Upper lobe of right lung (tissue), 1 donor: ENCODE data around the gene ZNF292. TPM values are rescaled to one million over a fixed set of nuclear protein-coding genes. Genes with fewer than 3 reads are reported as not detected.

ENCODE experiments used
- ATAC-seq: fragments of 200-7000 bp; cut with Tn5 transposase; one replicate; pipeline ENCODE4 v1.9.1; 2020; ENCODE audit warnings: mild to moderate bottlenecking, moderate library complexity
- DNase-seq: peaks from one replicate; pipeline ENCODE4 v3.0.0-alpha.2; 2020
- H3K27ac ChIP-seq: fragments of 200-600 bp; one replicate; pipeline ENCODE4 v1.8.0; 2022
- H3K27me3 ChIP-seq: fragments of 200-600 bp; one replicate; pipeline ENCODE4 v1.8.0; 2022; ENCODE audit warnings: mild to moderate bottlenecking
- H3K36me3 ChIP-seq: fragments of 200-600 bp; one replicate; pipeline ENCODE4 v1.8.0; 2022
- H3K4me1 ChIP-seq: fragments of 200-600 bp; one replicate; pipeline ENCODE4 v1.8.0; 2022
- H3K4me3 ChIP-seq: fragments of 200-600 bp; one replicate; pipeline ENCODE4 v1.8.0; 2022; ENCODE audit warnings: mild to moderate bottlenecking
- H3K9me3 ChIP-seq: fragments of 200-600 bp; one replicate; pipeline ENCODE4 v1.8.0; 2022
- intact Hi-C: fragments of 100-400 bp; cut with DNase I; formaldehyde crosslinking; loops from one replicate; pipeline ENCODE4 v1.11.0; 2022
- total RNA-seq: library from RNA; stranded (reverse); fragmentation: NEBNext Ultra II Directional; extraction: Animal tissue kit (Norgen Biotek cat#: 25700); gene quantifications from one replicate; pipeline ENCODE4 v1.2.1, GENCODE V29; 2021
- TF ChIP-seq, protein P1 (sequence below): fragments of 200-600 bp; IDR thresholded peaks from one replicate; pipeline ENCODE4 v1.8.0; 2022; ENCODE audit warnings: antibody characterized with exemption
- donor health status: DM: no; HTN: yes; CAD: no; lungs with severe emphysema.

The ZNF292 gene
- total RNA-seq, 1 donor from 2014 or later = 34.0 TPM

DNA sequence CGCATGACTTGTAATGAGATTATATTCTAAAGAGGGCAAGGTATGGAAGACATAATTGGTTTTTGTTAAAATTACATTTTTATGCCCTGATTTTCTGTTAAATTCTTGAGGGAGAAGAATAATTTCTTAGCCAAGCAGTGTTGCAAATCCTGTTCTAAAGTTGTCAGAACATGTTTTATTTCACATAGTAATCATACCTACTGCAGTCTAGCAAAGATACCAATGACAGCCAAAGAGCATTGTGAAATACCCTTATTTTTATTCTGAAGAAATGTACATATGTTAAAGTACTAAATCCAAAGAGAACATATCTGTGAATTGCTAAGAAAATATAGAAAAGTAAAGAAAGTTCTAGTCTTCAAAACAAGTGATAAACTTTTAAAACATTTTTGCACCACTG, 127.4 kb downstream of the ZNF292 start:
- no peaks in the 10 kb centered on the region for H3K36me3 ChIP-seq
- no peak overlapping the region for H3K4me3 ChIP-seq
- peaks cover 7% of the 10 kb centered on the region for H3K27me3 ChIP-seq
- TF ChIP-seq, protein P1, sequence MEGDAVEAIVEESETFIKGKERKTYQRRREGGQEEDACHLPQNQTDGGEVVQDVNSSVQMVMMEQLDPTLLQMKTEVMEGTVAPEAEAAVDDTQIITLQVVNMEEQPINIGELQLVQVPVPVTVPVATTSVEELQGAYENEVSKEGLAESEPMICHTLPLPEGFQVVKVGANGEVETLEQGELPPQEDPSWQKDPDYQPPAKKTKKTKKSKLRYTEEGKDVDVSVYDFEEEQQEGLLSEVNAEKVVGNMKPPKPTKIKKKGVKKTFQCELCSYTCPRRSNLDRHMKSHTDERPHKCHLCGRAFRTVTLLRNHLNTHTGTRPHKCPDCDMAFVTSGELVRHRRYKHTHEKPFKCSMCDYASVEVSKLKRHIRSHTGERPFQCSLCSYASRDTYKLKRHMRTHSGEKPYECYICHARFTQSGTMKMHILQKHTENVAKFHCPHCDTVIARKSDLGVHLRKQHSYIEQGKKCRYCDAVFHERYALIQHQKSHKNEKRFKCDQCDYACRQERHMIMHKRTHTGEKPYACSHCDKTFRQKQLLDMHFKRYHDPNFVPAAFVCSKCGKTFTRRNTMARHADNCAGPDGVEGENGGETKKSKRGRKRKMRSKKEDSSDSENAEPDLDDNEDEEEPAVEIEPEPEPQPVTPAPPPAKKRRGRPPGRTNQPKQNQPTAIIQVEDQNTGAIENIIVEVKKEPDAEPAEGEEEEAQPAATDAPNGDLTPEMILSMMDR = no peak
- H3K4me1 ChIP-seq = no peaks in the 10 kb centered on the region
- ATAC-seq (no peak), DNase-seq (no peak)
- H3K27ac ChIP-seq = no peak overlapping the region
- intact Hi-C loops = no loop called here
- H3K9me3 ChIP-seq = no peaks in the 10 kb centered on the region

DNA sequence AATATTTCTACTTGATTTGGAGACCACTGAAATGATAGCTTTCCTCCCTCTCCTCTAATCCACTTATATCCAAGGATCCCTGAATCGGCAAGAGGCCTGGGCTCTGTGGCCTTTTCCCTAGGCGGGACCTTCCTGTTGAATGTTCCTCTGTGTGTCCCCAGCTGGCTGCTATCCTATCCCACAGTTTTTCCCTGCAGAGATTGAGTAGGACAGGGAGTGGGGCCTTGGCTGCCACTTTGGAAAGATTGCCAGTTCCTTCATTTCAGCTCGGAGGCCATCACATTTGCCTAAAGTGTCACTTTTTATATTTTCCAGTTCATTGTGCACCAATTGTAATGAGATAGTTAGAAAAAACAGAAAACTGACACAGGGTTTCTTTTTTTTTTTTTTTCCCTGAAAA, 128.1 kb downstream of the ZNF292 start:
- no peaks in the 10 kb centered on the region for H3K9me3 ChIP-seq
- H3K4me3 ChIP-seq = no peak overlapping the region
- TF ChIP-seq, protein P1 = no peak
- no peak for DNase-seq
- no peak overlapping the region for H3K27ac ChIP-seq
- H3K36me3 ChIP-seq = no peaks in the 10 kb centered on the region
- intact Hi-C loops = no loop called here
- H3K4me1 ChIP-seq = no peaks in the 10 kb centered on the region
- H3K27me3 ChIP-seq = peaks cover 14% of the 10 kb centered on the region
- ATAC-seq = no peak

DNA sequence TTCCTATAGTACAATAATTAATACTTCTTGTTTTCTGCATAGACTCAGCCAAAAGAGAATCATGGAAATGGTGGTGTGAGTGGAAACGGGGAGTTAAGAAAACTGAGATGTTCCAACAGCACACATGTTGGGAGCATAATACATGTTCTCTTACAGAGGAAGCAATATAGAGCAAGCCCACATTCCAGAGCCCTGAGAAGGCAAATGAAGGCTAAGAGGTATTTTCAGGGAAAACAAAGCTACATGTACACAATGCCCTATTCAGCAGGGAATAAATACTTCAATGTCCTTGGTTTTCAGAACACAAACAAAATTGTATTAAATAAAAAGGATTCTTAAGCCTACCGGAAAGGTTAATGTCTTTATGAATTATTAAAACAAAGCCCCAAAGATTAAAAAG, 131.9 kb downstream of the ZNF292 start:
- Histone ChIP-seq H3K36me3 (no peaks in the 10 kb centered on the region), H3K9me3 (no peaks in the 10 kb centered on the region), H3K27me3 (peaks cover 22% of the 10 kb centered on the region), H3K4me3 (no peak overlapping the region), H3K4me1 (no peaks in the 10 kb centered on the region), H3K27ac (no peak overlapping the region)
- no peak for DNase-seq
- no peak for ATAC-seq
- intact Hi-C loops = no loop called here
- TF ChIP-seq, protein P1 = no peak

DNA sequence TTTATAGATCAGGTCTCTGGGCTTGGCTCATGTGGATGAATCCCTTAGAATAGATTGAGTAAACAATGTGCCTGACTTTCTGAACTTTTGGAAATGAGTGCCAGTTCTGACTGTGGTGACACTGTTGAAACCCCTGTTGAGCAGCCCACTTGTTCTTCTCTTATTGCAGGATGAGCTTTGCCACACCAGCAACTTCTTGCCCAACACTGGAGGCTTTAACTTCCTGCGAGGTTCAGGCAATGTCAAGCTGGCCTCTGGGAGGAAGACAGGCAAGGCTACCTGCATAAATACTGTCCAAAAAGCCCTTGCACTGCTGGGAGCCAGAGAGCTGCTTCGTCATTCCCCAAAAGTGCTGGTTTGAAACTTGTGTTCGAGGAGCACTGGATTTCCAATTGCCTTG, 134.2 kb downstream of the ZNF292 start:
- Histone ChIP-seq H3K27me3 (peaks cover 22% of the 10 kb centered on the region), H3K4me3 (no peak overlapping the region), H3K4me1 (no peaks in the 10 kb centered on the region), H3K27ac (no peak overlapping the region), H3K9me3 (no peaks in the 10 kb centered on the region), H3K36me3 (no peaks in the 10 kb centered on the region)
- DNase-seq = no peak
- ATAC-seq = no peak
- intact Hi-C loops = no loop called here
- TF ChIP-seq, protein P1 = no peak

DNA sequence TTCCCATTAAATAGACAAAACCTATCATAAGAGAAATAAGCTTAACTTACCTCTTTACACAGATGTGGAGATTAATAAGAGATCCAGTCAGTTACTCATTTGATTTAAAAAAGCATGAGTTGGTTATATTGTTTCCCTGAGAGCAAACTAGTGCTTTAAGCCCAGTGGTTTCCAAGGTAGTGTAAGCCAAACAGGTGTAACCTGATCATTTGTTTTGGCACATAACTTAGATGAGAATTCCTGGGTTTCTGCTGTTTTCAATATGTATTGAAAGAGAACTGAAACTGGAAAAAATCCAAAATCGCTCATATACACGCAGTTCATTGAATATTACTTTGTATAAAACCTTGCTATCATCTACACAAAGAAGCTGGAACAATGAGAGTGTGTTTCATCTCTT, 136.5 kb downstream of the ZNF292 start:
- intact Hi-C loops = no loop called here
- Histone ChIP-seq H3K9me3 (no peaks in the 10 kb centered on the region), H3K4me3 (no peak overlapping the region), H3K27ac (no peak overlapping the region), H3K27me3 (peaks cover 17% of the 10 kb centered on the region), H3K4me1 (no peaks in the 10 kb centered on the region), H3K36me3 (no peaks in the 10 kb centered on the region)
- ATAC-seq (no peak), DNase-seq (no peak)
- TF ChIP-seq, protein P1 = no peak

DNA sequence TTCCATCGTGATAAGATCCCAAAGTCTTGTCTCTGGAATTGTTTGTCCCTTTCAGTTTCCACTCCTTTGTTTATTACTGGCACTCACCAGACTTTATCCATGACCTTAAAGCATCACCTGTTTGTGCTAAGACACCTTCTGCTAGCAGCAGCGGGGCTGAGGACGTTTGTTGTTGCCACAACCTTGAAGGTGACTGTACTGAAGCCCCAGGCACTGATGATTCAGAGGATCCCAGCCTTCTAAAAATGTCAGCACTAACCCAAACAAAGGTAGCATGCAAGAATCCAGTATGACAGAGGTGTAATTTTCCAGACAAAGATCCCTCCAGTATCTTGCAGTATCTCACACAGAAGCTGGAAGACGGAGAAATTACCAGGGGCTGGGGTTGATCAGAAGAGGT, 138.2 kb downstream of the ZNF292 start:
- TF ChIP-seq, protein P1 = no peak
- no peak for ATAC-seq
- Histone ChIP-seq H3K4me3 (no peak overlapping the region), H3K27me3 (peaks cover 7% of the 10 kb centered on the region), H3K36me3 (no peaks in the 10 kb centered on the region), H3K9me3 (no peaks in the 10 kb centered on the region), H3K27ac (no peak overlapping the region), H3K4me1 (no peaks in the 10 kb centered on the region)
- intact Hi-C loops = no loop called here
- no peak for DNase-seq
